RWPE2 (cell line): ENCODE data around the gene PHACTR1.

Source experiments
- ATAC-seq: fragments of 200-7000 bp; cut with Tn5 transposase; 3 replicates; pipeline ENCODE4 v1.9.1; 2021; ENCODE audit warnings: low read depth
- DNase-seq: peaks from one replicate; pipeline ENCODE4 v3.0.0-alpha.2; 2020; ENCODE audit warnings: low spot score
- H3K27ac ChIP-seq: fragments of 450-650 bp; 2 replicates; pipeline ENCODE4 v1.5.1; 2017; ENCODE audit warnings: mild to moderate bottlenecking; ENCODE audit not compliant: poor library complexity, severe bottlenecking
- H3K27me3 ChIP-seq: fragments of 250-450 bp; sonication (Bioruptor Pico); 2 replicates; pipeline ENCODE4 v1.5.1; 2021; ENCODE audit warnings: mild to moderate bottlenecking, moderate library complexity; ENCODE audit not compliant: insufficient read depth, poor library complexity, severe bottlenecking
- H3K36me3 ChIP-seq: fragments of 250-450 bp; sonication (Bioruptor Pico); 2 replicates; pipeline ENCODE4 v1.5.1; 2020; ENCODE audit warnings: low read depth, mild to moderate bottlenecking, moderate library complexity
- H3K4me1 ChIP-seq: fragments of 250-450 bp; sonication (Bioruptor Pico); 2 replicates; pipeline ENCODE4 v1.5.1; 2021; ENCODE audit warnings: mild to moderate bottlenecking, moderate library complexity; ENCODE audit not compliant: insufficient read depth, poor library complexity, severe bottlenecking
- H3K4me3 ChIP-seq: fragments of 250-450 bp; sonication (Bioruptor Pico); 2 replicates; pipeline ENCODE4 v1.5.1; 2021; ENCODE audit warnings: mild to moderate bottlenecking, moderate library complexity; ENCODE audit not compliant: severe bottlenecking
- H3K9me3 ChIP-seq: fragments of 250-450 bp; sonication (Bioruptor Pico); 2 replicates; pipeline ENCODE4 v1.5.1; 2021; ENCODE audit warnings: mild to moderate bottlenecking, moderate library complexity; ENCODE audit not compliant: severe bottlenecking
- CTCF ChIP-seq: fragments of 450-650 bp; IDR thresholded peaks from one replicate; pipeline ENCODE4 v1.5.1; 2017; ENCODE audit warnings: mild to moderate bottlenecking, moderate library complexity; ENCODE audit not compliant: poor library complexity, severe bottlenecking

The PHACTR1 gene

GRCh38 chr6:13233106-13233505 is 516.5 kb downstream of the PHACTR1 start:
- DNase-seq = no peak
- TF ChIP-seq CTCF = no peak
- Histone ChIP-seq H3K4me3 (no peak overlapping the region), H3K27me3 (no peaks in the 10 kb centered on the region), H3K27ac (no peak overlapping the region), H3K9me3 (no peaks in the 10 kb centered on the region), H3K36me3 (no peaks in the 10 kb centered on the region), H3K4me1 (no peaks in the 10 kb centered on the region)
- no peak for ATAC-seq

GRCh38 chr6:13234130-13234529 is 517.6 kb downstream of the PHACTR1 start:
- Histone ChIP-seq H3K4me1 (no peaks in the 10 kb centered on the region), H3K27me3 (no peaks in the 10 kb centered on the region), H3K36me3 (no peaks in the 10 kb centered on the region), H3K4me3 (no peak overlapping the region), H3K27ac (no peak overlapping the region), H3K9me3 (no peaks in the 10 kb centered on the region)
- no peak for TF ChIP-seq CTCF
- peak; percentile 38; the same call in 2 of the 3 replicates for ATAC-seq
- DNase-seq = no peak

- no peaks in the 10 kb centered on the region for H3K27me3 ChIP-seq
- H3K9me3 ChIP-seq = no peaks in the 10 kb centered on the region
- no peak for DNase-seq
- H3K27ac ChIP-seq = no peak overlapping the region
- no peak overlapping the region for H3K4me3 ChIP-seq
- no peak for ATAC-seq
- no peaks in the 10 kb centered on the region for H3K4me1 ChIP-seq
- H3K36me3 ChIP-seq = no peaks in the 10 kb centered on the region
- TF ChIP-seq CTCF = no peak
Observed at GRCh38 chr6:13235339-13235738, 518.8 kb downstream of the PHACTR1 start.

DNA sequence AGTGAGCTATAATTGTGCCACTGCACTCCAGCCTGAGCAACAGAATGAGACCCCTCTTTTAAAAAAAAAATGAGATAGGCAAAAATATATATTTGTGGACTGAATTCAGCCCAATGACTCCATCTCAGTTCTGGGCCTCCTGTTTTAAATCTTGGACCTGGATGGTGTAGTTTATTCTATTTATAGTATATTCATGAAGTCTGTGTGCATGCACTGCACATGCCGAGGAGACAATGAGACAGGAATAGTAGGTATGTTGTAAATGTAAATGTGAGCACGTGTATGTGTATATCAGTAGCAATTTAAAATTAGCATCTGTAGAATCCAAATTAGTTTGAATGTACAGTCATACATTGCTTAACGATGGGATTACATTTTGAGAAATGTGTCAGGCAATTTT is 520.8 kb downstream of the PHACTR1 start:
- no peaks in the 10 kb centered on the region for H3K9me3 ChIP-seq
- DNase-seq (no peak), ATAC-seq (no peak)
- H3K36me3 ChIP-seq = no peaks in the 10 kb centered on the region
- TF ChIP-seq CTCF = no peak
- no peaks in the 10 kb centered on the region for H3K27me3 ChIP-seq
- H3K4me3 ChIP-seq = no peak overlapping the region
- H3K4me1 ChIP-seq = no peaks in the 10 kb centered on the region
- H3K27ac ChIP-seq = no peak overlapping the region

DNA sequence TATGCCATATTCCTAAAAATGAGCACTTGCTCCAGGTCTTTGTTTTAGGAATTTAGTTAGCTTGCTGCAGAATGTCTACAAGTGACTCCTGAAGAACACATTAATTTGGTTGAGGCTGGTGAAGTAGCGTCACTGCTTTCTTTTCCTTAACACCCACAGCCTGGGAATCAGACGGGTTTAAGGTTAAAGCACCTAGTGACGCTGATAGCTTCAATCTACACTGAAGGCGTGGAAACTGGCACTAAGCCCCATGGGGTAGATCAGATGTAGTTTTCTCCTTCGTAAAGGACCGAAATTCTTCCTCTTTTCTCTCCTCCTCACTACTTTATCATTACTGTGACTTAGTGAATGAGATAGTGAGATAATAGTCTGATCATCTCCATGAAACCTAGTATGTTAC is 521.5 kb downstream of the PHACTR1 start:
- H3K27me3 ChIP-seq = no peaks in the 10 kb centered on the region
- H3K9me3 ChIP-seq = no peaks in the 10 kb centered on the region
- TF ChIP-seq CTCF = no peak
- DNase-seq (no peak), ATAC-seq (no peak)
- H3K36me3 ChIP-seq = no peaks in the 10 kb centered on the region
- H3K4me3 ChIP-seq = no peak overlapping the region
- no peak overlapping the region for H3K27ac ChIP-seq
- H3K4me1 ChIP-seq = no peaks in the 10 kb centered on the region
